Measurements from ENCODE around the gene GBE1. TPM values are rescaled to one million over a fixed set of nuclear protein-coding genes. Genes with fewer than 3 reads are reported as not detected.

The GBE1 gene
- total and polyA plus RNA-seq, 9 of the 15 experiments (the other 6 are each of a cell fraction or from before 2014, with no cell fraction given), result 7.9 to 25.6 (median 13.1) TPM

DNA sequence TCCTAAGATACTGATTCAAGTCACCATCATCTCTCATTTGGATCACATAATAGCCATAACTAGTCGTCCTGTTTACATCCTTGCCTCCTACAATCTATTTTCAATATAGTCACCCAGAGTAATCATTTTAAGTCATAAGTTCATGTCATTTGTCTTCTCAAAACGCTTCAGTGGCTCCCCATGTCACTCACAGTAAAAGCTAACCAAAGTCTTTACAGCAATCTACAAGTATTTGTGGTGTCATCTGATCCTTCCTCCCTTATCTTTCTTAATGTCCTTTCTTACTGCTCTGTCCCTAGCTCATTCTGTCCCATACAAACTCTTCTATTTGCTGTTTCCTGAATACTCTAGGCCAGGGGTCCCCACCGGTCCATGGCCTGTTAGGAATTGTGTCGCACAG lies 28.8 kb downstream of the GBE1 start (continued):
- TF ChIP-seq, protein P1, sequence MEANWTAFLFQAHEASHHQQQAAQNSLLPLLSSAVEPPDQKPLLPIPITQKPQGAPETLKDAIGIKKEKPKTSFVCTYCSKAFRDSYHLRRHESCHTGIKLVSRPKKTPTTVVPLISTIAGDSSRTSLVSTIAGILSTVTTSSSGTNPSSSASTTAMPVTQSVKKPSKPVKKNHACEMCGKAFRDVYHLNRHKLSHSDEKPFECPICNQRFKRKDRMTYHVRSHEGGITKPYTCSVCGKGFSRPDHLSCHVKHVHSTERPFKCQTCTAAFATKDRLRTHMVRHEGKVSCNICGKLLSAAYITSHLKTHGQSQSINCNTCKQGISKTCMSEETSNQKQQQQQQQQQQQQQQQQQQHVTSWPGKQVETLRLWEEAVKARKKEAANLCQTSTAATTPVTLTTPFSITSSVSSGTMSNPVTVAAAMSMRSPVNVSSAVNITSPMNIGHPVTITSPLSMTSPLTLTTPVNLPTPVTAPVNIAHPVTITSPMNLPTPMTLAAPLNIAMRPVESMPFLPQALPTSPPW (CRISPR knock-in tag; IDR thresholded peaks at IDR 0.05), result no peak
- TF ChIP-seq CREB1 (IDR thresholded peaks at IDR 0.05) (no peak), CREB1 (CRISPR knock-in tag; IDR thresholded peaks at IDR 0.05) (no peak), SIX5 (IDR thresholded peaks at IDR 0.05; ENCODE audit: borderline replicate concordance in 1 of 2, insufficient read depth in 1 of 2, low read depth in 1 of 2, low read length in 2 of 2) (no peak), ASH1L (IDR thresholded peaks at IDR 0.05; ENCODE audit: borderline replicate concordance, low read depth, partially characterized antibody) (no peak), ZNF408 (CRISPR knock-in tag; IDR thresholded peaks at IDR 0.05; ENCODE audit: low read depth) (no peak)
- TF ChIP-seq, protein P2, sequence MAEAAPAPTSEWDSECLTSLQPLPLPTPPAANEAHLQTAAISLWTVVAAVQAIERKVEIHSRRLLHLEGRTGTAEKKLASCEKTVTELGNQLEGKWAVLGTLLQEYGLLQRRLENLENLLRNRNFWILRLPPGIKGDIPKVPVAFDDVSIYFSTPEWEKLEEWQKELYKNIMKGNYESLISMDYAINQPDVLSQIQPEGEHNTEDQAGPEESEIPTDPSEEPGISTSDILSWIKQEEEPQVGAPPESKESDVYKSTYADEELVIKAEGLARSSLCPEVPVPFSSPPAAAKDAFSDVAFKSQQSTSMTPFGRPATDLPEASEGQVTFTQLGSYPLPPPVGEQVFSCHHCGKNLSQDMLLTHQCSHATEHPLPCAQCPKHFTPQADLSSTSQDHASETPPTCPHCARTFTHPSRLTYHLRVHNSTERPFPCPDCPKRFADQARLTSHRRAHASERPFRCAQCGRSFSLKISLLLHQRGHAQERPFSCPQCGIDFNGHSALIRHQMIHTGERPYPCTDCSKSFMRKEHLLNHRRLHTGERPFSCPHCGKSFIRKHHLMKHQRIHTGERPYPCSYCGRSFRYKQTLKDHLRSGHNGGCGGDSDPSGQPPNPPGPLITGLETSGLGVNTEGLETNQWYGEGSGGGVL (CRISPR knock-in tag; IDR thresholded peaks at IDR 0.05), result no peak
